Left lung (tissue), 10 donors: ENCODE measurements around the gene ITIH3. TPM values are rescaled to one million over a fixed set of nuclear protein-coding genes. Genes with fewer than 3 reads are reported as not detected.
A peak's percentile ranks its signal among the peaks of the same experiment; 100 is the strongest.

ENCODE experiments used
- ATAC-seq: fragments of 200-7000 bp; cut with Tn5 transposase; one replicate; pipeline ENCODE4 v1.9.1; 2020; ENCODE audit warnings: moderate library complexity
- DNase-seq, 4 donors: peaks; one replicate each; pipeline ENCODE4 v3.0.0-alpha.2; 2013 to 2020
- H3K27ac ChIP-seq, 2 donors: fragments of 200-600 bp; sonication (generic) in 1 of 2; one replicate each; pipeline versions ENCODE4 v1.5.0 to v1.8.0; 2020 to 2021
- H3K27me3 ChIP-seq, 2 donors: fragments of 200-600 bp; sonication (generic) in 1 of 2; one replicate each; pipeline versions ENCODE4 v1.5.0 to v1.8.0; 2020 to 2021
- H3K36me3 ChIP-seq, 2 donors: fragments of 200-600 bp; sonication (generic) in 1 of 2; one replicate each; pipeline versions ENCODE4 v1.5.0 to v1.8.0; 2020 to 2021
- H3K4me1 ChIP-seq, 2 donors: fragments of 200-600 bp; one replicate each; pipeline ENCODE4 v1.8.0; 2021
- H3K4me3 ChIP-seq, 2 donors: fragments of 200-600 bp; sonication (generic) in 1 of 2; one replicate each; pipeline versions ENCODE4 v1.5.0 to v1.8.0; 2020 to 2021; ENCODE audit warnings: mild to moderate bottlenecking in 1 of 2
- H3K9me3 ChIP-seq, 2 donors: fragments of 200-600 bp; sonication (generic) in 1 of 2; one replicate each; pipeline versions ENCODE4 v1.5.0 to v1.8.0; 2020 to 2021
- intact Hi-C, 2 donors: fragments of 100-400 bp; cut with DNase I; formaldehyde crosslinking; loops; one replicate each; pipeline versions ENCODE4 v1.11.2 to v1.14.2; 2022
- polyA plus RNA-seq, 6 donors: library from polyadenylated mRNA; unstranded; fragments of 120-200 nt; gene quantifications; one replicate each; pipeline ENCODE4 v1.2.1, GENCODE V29; 2013; ENCODE audit not compliant: insufficient read length in 6 of 6
- total RNA-seq, 2 donors: library from RNA; stranded (reverse); fragmentation: NEBNext Ultra II Directional; extraction: Animal tissue kit (Norgen Biotek cat#: 25700); gene quantifications; one replicate each; pipeline ENCODE4 v1.2.1, GENCODE V29; 2021
- TF ChIP-seq, protein P1 (sequence below), 2 donors: fragments of 200-600 bp; sonication (generic) in 1 of 2; IDR thresholded peaks; one replicate each; pipeline versions ENCODE4 v1.5.0 to v1.8.0; 2021; ENCODE audit warnings: antibody characterized with exemption in 2 of 2
- donor health status: DM: no; HTN: yes; CAD: no.
- donor health status: DM: no; HTN: no; CAD: no.

The ITIH3 gene
- total and polyA plus RNA-seq, 8 donors: 1.5 to 5.8 (median 3.4) TPM

DNA sequence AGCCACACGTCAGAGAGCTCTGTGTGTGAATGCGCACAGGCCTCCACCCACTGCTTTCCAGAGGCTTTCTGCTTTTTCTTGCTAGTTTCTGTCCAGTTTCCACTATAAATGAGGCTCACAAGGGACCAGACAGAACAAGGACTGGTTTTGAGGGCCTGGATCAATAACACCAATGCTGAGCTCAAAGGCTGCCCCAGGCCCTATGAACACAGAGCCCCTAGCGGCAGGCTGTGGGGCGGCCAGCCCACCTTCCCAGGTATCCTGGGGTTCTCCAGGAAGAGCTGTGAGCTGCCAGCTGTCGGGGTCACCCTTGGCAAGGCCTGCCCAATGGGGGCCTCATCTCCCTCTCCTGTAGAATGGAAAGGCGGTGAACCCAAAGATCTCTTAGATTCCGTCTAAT is 2.2 kb upstream of the ITIH3 start:
- H3K4me3 ChIP-seq: no peak overlapping the region
- DNase-seq: peak in 1 of 4 donors; percentile 40
- intact Hi-C loops: no loop called here
- no peak overlapping the region for H3K27ac ChIP-seq
- H3K4me1 ChIP-seq: no peaks in the 10 kb centered on the region
- ATAC-seq: no peak
- H3K9me3 ChIP-seq: no peaks in the 10 kb centered on the region
- no peaks in the 10 kb centered on the region for H3K36me3 ChIP-seq
- TF ChIP-seq, protein P1, sequence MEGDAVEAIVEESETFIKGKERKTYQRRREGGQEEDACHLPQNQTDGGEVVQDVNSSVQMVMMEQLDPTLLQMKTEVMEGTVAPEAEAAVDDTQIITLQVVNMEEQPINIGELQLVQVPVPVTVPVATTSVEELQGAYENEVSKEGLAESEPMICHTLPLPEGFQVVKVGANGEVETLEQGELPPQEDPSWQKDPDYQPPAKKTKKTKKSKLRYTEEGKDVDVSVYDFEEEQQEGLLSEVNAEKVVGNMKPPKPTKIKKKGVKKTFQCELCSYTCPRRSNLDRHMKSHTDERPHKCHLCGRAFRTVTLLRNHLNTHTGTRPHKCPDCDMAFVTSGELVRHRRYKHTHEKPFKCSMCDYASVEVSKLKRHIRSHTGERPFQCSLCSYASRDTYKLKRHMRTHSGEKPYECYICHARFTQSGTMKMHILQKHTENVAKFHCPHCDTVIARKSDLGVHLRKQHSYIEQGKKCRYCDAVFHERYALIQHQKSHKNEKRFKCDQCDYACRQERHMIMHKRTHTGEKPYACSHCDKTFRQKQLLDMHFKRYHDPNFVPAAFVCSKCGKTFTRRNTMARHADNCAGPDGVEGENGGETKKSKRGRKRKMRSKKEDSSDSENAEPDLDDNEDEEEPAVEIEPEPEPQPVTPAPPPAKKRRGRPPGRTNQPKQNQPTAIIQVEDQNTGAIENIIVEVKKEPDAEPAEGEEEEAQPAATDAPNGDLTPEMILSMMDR (IDR thresholded peaks at IDR 0.05): no peak
- H3K27me3 ChIP-seq: no peaks in the 10 kb centered on the region

DNA sequence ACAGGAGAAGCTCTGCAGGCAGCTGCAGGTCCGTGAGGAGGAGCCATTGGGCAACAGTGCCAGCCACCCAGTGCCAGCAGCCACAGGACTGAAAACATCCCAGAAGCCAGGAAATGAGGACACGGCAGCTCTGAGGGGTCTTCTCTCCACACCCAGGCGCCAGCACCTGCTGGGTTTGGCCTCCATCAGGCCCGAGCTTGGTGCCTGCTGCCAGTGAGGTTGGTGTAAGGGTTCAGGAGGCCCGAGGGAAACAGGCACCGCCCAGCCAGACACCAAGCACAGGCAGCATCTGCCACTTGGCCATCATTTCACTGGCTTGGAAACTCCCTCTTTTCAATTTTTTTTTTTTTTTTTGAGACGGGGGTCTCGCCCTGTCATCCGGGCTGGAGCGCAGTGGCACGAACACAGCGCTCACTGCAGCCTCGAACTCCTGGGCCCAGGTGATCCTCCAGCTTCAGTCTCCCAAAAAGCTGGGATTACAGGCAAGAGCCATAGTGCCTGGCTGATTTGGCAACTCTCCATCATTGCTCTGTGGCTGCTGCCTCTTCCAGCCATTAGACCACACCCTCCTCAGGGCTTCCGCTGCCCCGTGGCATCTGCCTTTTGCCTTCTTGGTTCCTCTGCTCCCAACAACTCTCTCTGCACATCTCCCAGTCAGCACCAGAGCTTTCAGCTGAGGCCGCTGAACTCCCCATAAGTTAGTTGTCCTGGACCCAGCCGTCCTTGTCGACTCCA is 1.5 kb upstream of the ITIH3 start:
- TF ChIP-seq, protein P1 (IDR thresholded peaks at IDR 0.05): no peak
- Histone ChIP-seq H3K27me3 (no peaks in the 10 kb centered on the region), H3K4me3 (no peak overlapping the region), H3K4me1 (no peaks in the 10 kb centered on the region), H3K27ac (no peak overlapping the region), H3K9me3 (no peaks in the 10 kb centered on the region), H3K36me3 (no peaks in the 10 kb centered on the region)
- DNase-seq: peak in 1 of 4 donors; percentile 38
- ATAC-seq: no peak
- intact Hi-C loops: no loop called here

DNA sequence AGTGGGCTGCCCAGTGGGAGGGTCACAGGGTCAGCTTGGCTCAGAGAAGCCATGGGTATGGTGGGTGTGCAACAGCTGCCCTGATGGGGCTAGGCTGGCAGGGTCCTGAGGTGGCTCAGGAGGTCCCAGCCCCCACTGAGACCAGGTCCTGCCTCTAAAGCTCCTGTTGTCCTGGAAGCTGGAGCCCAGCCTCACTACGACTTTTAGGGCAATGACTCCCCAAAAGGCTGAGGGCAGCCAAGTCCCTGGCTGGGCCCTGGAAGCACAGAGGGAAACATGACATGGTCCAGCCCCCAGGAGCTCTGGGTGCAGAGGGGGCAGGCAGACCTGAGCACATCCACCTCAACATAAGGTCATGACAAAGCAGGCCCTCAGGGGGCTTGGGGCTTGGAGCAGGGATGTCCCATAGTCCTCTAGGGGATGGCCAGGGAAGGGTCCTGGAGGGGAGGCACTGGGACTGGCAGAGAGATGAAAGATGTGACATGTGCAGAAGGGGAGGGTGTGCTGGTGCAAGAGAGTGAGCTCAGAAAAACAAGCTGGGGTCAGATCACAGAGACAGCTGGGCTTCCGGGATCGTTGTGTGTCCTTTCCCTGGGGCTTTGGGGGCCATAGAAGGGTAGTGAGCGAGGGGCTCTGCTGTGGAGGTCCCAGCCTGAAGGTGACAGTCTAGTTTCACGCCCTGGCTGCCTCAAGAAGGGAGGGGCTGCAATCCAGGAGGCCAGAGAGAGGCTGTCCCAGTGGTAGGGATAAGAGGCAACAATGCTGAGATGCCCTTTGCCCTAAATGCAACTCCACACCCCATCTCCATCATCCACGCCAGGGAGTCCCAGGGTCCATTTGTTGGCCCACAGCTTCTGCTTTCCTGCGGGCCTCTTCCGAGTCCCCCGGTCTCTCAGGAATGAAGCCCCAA is 639 bp upstream of the ITIH3 start:
- intact Hi-C loops: no loop called here
- Histone ChIP-seq H3K36me3 (no peaks in the 10 kb centered on the region), H3K27me3 (no peaks in the 10 kb centered on the region), H3K4me3 (no peak overlapping the region), H3K9me3 (no peaks in the 10 kb centered on the region), H3K4me1 (no peaks in the 10 kb centered on the region), H3K27ac (no peak overlapping the region)
- TF ChIP-seq, protein P1 (IDR thresholded peaks at IDR 0.05): no peak
- ATAC-seq (no peak), DNase-seq (peak in 1 of 4 donors; percentile 27)

DNA sequence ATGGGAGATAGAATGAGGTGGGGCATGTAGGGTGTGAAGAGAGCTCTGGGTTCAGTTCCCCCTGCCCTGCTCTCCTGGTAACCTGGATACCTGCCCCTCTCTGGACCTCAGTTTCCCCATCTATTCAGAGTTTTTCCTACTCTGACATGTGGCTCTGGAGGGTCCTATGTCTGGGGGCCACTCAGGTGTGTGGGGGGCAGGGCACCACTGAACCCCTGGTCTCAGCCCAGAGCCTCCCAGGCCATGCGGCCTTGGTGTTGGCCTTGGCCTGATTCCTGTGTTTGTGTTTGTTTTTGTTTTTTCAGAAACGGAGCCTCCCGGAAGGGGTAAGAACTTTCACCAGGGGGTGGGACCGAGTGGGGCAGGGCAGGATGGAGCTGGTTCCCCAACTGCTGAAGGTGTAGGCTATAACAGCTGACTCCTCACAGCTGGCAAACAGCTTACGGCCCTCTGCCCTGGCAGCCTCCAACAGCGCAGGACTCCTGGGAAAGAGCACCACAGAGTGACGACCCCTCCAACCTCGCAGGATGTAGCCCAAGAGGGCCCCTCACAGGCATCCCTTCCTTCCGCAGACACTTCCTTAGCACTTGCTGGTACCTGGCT is 803 bp downstream of the ITIH3 start:
- no peaks in the 10 kb centered on the region for H3K36me3 ChIP-seq
- ATAC-seq (no peak), DNase-seq (peak in 1 of 4 donors; percentile 54)
- H3K4me1 ChIP-seq: no peaks in the 10 kb centered on the region
- H3K9me3 ChIP-seq: no peaks in the 10 kb centered on the region
- intact Hi-C loops: no loop called here
- no peak overlapping the region for H3K4me3 ChIP-seq
- no peaks in the 10 kb centered on the region for H3K27me3 ChIP-seq
- no peak overlapping the region for H3K27ac ChIP-seq
- TF ChIP-seq, protein P1 (IDR thresholded peaks at IDR 0.05): no peak

DNA sequence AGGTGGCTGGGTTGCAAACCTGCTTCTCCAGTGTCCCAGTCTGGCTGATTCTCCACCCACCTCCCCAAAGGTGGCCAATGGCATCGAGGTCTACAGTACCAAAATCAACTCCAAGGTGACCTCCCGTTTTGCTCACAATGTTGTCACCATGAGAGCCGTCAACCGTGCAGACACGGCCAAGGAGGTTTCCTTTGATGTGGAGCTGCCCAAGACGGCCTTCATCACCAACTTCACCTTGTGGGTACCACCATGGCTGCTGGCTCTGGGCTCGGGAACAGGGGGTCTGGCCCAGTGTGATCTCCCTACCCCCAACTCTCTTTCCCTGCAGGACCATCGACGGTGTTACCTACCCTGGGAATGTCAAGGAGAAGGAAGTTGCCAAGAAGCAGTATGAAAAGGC is 1.8 kb downstream of the ITIH3 start:
- ATAC-seq (no peak), DNase-seq (peak in 1 of 4 donors; percentile 46)
- Histone ChIP-seq H3K27me3 (no peaks in the 10 kb centered on the region), H3K36me3 (no peaks in the 10 kb centered on the region), H3K27ac (no peak overlapping the region), H3K4me1 (no peaks in the 10 kb centered on the region), H3K9me3 (no peaks in the 10 kb centered on the region), H3K4me3 (no peak overlapping the region)
- TF ChIP-seq, protein P1 (IDR thresholded peaks at IDR 0.05): no peak
- intact Hi-C loops: no loop called here
